Liver (tissue), 3 donors: ENCODE results near the gene SH2B3.

ENCODE experiments used
- CTCF ChIP-seq: fragments of 150-350 bp; IDR thresholded peaks from 2 replicates; pipeline ENCODE4 v1.5.1; 2017; ENCODE audit warnings: improper control_type of control experiment, low read depth, low read length; ENCODE audit not compliant: missing input control
- EGR1 ChIP-seq, 2 donors: IDR thresholded peaks; 2 replicates each; pipeline ENCODE4 v1.6.1; 2016 to 2018; ENCODE audit warnings: antibody characterized with exemption in 2 of 2, low read depth in 2 of 2
- HNF4A ChIP-seq, 2 donors: conservative IDR thresholded peaks; 2 replicates each; pipeline ENCODE4 v1.6.1; 2016; ENCODE audit warnings: antibody characterized with exemption in 2 of 2, mild to moderate bottlenecking in 2 of 2
- JUND ChIP-seq, 2 donors: IDR thresholded peaks; 2 replicates each; pipeline ENCODE4 v1.6.1; 2016; ENCODE audit warnings: antibody characterized with exemption in 2 of 2
- MAX ChIP-seq: IDR thresholded peaks from 2 replicates; pipeline ENCODE4 v1.6.1; 2016; ENCODE audit warnings: antibody characterized with exemption
- TAF1 ChIP-seq: conservative IDR thresholded peaks from 2 replicates; pipeline ENCODE4 v1.6.1; 2016; ENCODE audit warnings: antibody characterized with exemption, mild to moderate bottlenecking
- ZBTB33 ChIP-seq: IDR thresholded peaks from 2 replicates; pipeline ENCODE4 v1.6.1; 2016; ENCODE audit warnings: antibody characterized with exemption
- TF ChIP-seq, protein P1 (sequence below): IDR thresholded peaks from 2 replicates; pipeline ENCODE4 v1.6.1; 2016; ENCODE audit warnings: antibody characterized with exemption, mild to moderate bottlenecking
- donor health status: healthy.
- donor health status: healthy.

- no peak for TF ChIP-seq ZBTB33
- TF ChIP-seq TAF1: no peak
- no peak for TF ChIP-seq EGR1 (IDR thresholded peaks at IDR 0.05; ENCODE audit: low read depth in 2 of 2)
- TF ChIP-seq CTCF: no peak
- TF ChIP-seq MAX: no peak
- no peak for TF ChIP-seq HNF4A (conservative IDR thresholded peaks at IDR 0.05)
- TF ChIP-seq JUND (IDR thresholded peaks at IDR 0.05): no peak
- TF ChIP-seq, protein P1, sequence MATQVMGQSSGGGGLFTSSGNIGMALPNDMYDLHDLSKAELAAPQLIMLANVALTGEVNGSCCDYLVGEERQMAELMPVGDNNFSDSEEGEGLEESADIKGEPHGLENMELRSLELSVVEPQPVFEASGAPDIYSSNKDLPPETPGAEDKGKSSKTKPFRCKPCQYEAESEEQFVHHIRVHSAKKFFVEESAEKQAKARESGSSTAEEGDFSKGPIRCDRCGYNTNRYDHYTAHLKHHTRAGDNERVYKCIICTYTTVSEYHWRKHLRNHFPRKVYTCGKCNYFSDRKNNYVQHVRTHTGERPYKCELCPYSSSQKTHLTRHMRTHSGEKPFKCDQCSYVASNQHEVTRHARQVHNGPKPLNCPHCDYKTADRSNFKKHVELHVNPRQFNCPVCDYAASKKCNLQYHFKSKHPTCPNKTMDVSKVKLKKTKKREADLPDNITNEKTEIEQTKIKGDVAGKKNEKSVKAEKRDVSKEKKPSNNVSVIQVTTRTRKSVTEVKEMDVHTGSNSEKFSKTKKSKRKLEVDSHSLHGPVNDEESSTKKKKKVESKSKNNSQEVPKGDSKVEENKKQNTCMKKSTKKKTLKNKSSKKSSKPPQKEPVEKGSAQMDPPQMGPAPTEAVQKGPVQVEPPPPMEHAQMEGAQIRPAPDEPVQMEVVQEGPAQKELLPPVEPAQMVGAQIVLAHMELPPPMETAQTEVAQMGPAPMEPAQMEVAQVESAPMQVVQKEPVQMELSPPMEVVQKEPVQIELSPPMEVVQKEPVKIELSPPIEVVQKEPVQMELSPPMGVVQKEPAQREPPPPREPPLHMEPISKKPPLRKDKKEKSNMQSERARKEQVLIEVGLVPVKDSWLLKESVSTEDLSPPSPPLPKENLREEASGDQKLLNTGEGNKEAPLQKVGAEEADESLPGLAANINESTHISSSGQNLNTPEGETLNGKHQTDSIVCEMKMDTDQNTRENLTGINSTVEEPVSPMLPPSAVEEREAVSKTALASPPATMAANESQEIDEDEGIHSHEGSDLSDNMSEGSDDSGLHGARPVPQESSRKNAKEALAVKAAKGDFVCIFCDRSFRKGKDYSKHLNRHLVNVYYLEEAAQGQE: no peak
Measured at GRCh38 chr12:111467857-111468241, 62.1 kb downstream of the SH2B3 start.
